Skeletal muscle cell (primary cell): ENCODE results near the gene NEO1.

Experiments
- DNase-seq: peaks from one replicate; pipeline ENCODE4 v3.0.0-alpha.2; 2010; ENCODE audit warnings: low read depth
- H3K4me3 ChIP-seq: 2 replicates; pipeline ENCODE4 v1.5.1; 2011; ENCODE audit warnings: low read depth, mild to moderate bottlenecking, control low read depth, low read length, moderate library complexity

The NEO1 gene

GRCh38 chr15:73319460-73320245 is 267.4 kb downstream of the NEO1 start:
- DNase-seq = no peak
- H3K4me3 ChIP-seq = no peak overlapping the region

GRCh38 chr15:73320619-73321180 is 268.4 kb downstream of the NEO1 start:
- no peak overlapping the region for H3K4me3 ChIP-seq
- no peak for DNase-seq

- H3K4me3 ChIP-seq = no peak overlapping the region
- no peak for DNase-seq
Observed at GRCh38 chr15:73321496-73322450, 269.5 kb downstream of the NEO1 start.

- DNase-seq = no peak
- no peak overlapping the region for H3K4me3 ChIP-seq
Observed at GRCh38 chr15:73322665-73323373, 270.6 kb downstream of the NEO1 start.

GRCh38 chr15:73323374-73323955 is 271.2 kb downstream of the NEO1 start:
- no peak for DNase-seq
- no peak overlapping the region for H3K4me3 ChIP-seq

GRCh38 chr15:73323956-73324355 is 271.7 kb downstream of the NEO1 start:
- DNase-seq = no peak
- H3K4me3 ChIP-seq = no peak overlapping the region

- H3K4me3 ChIP-seq = no peak overlapping the region
- no peak for DNase-seq
Observed at GRCh38 chr15:73324496-73325170, 272.4 kb downstream of the NEO1 start.

- DNase-seq = no peak
- H3K4me3 ChIP-seq = no peak overlapping the region
Observed at GRCh38 chr15:73325191-73325861, 273.1 kb downstream of the NEO1 start.

GRCh38 chr15:73326157-73326556 is 273.9 kb downstream of the NEO1 start:
- H3K4me3 ChIP-seq = no peak overlapping the region
- DNase-seq = no peak

GRCh38 chr15:73328149-73328820 is 276.0 kb downstream of the NEO1 start:
- no peak overlapping the region for H3K4me3 ChIP-seq
- no peak for DNase-seq

GRCh38 chr15:73328981-73329380 is 276.7 kb downstream of the NEO1 start:
- H3K4me3 ChIP-seq = no peak overlapping the region
- no peak for DNase-seq

- DNase-seq = no peak
- no peak overlapping the region for H3K4me3 ChIP-seq
Observed at GRCh38 chr15:73329501-73330200, 277.4 kb downstream of the NEO1 start.

- DNase-seq = no peak
Observed at GRCh38 chr15:73330206-73331051, 278.2 kb downstream of the NEO1 start.

GRCh38 chr15:73331501-73331900 is 279.2 kb downstream of the NEO1 start:
- no peak overlapping the region for H3K4me3 ChIP-seq
- no peak for DNase-seq

More at GRCh38 chr15:73330206-73331051, 278.2 kb downstream of the NEO1 start:
- no peak overlapping the region for H3K4me3 ChIP-seq

- DNase-seq = no peak
Observed at GRCh38 chr15:73331991-73332925, 280.0 kb downstream of the NEO1 start.

More at GRCh38 chr15:73331991-73332925, 280.0 kb downstream of the NEO1 start:
- no peak overlapping the region for H3K4me3 ChIP-seq
